Stimulated activated naive CD8-positive, alpha-beta T cell treated with anti-CD3 and anti-CD28 coated beads, Interleukin-15, amount 100 ng/mL, for 72 hours (primary cell): ENCODE data around the gene PDIA5.
A peak's percentile ranks its signal among the peaks of the same experiment; 100 is the strongest.

Experiments
- ATAC-seq: fragments of 150-1000 bp; cut with Tn5 transposase; 2 replicates; pipeline ENCODE4 v1.10.0; 2021; ENCODE audit warnings: mild to moderate bottlenecking, moderate library complexity
- DNase-seq, 2 donors: peaks; one replicate each; pipeline ENCODE4 v3.0.0; 2021 to 2022
- H3K27ac Mint-ChIP-seq, 2 donors: one replicate each; pipeline ENCODE4 v1.8.0; 2022; ENCODE audit warnings: mild to moderate bottlenecking in 2 of 2, mixed read lengths in 2 of 2, moderate library complexity in 2 of 2
- H3K27me3 Mint-ChIP-seq: one replicate; pipeline ENCODE4 v1.8.0; 2022; ENCODE audit warnings: mixed read lengths
- H3K4me1 Mint-ChIP-seq: one replicate; pipeline ENCODE4 v1.8.0; 2022; ENCODE audit warnings: mild to moderate bottlenecking, mixed read lengths
- H3K4me3 Mint-ChIP-seq, 2 donors: one replicate each; pipeline ENCODE4 v1.8.0; 2022; ENCODE audit warnings: mild to moderate bottlenecking in 2 of 2, mixed read lengths in 2 of 2, moderate library complexity in 1 of 2
- H3K9me3 Mint-ChIP-seq, 2 donors: one replicate each; pipeline ENCODE4 v1.8.0; 2022; ENCODE audit warnings: mixed read lengths in 2 of 2

Gene PDIA5

GRCh38 chr3:123163141-123163540 is 96.3 kb downstream of the PDIA5 start:
- H3K9me3 Mint-ChIP-seq = peaks cover 0 to 8% of the 10 kb centered on the region in 2 donors
- no peak overlapping the region for H3K27ac Mint-ChIP-seq
- H3K27me3 Mint-ChIP-seq = no peaks in the 10 kb centered on the region
- H3K4me1 Mint-ChIP-seq = no peaks in the 10 kb centered on the region
- H3K4me3 Mint-ChIP-seq = no peak overlapping the region
- ATAC-seq = no peak
- no peak for DNase-seq

- no peaks in the 10 kb centered on the region for H3K27me3 Mint-ChIP-seq
- no peak for DNase-seq
- H3K27ac Mint-ChIP-seq = no peak overlapping the region
- ATAC-seq = no peak
- H3K9me3 Mint-ChIP-seq = peaks cover 0 to 8% of the 10 kb centered on the region in 2 donors
- no peak overlapping the region for H3K4me3 Mint-ChIP-seq
- no peaks in the 10 kb centered on the region for H3K4me1 Mint-ChIP-seq
Measured at GRCh38 chr3:123165163-123165562, 98.3 kb downstream of the PDIA5 start.

GRCh38 chr3:123167686-123168085 is 100.9 kb downstream of the PDIA5 start:
- ATAC-seq (no peak), DNase-seq (no peak)
- H3K27me3 Mint-ChIP-seq = no peaks in the 10 kb centered on the region
- no peaks in the 10 kb centered on the region for H3K4me1 Mint-ChIP-seq
- H3K9me3 Mint-ChIP-seq = peaks cover 0 to 8% of the 10 kb centered on the region in 2 donors
- no peak overlapping the region for H3K4me3 Mint-ChIP-seq
- no peak overlapping the region for H3K27ac Mint-ChIP-seq

GRCh38 chr3:123168122-123168521 is 101.3 kb downstream of the PDIA5 start:
- Mint-ChIP-seq H3K4me3 (no peak overlapping the region), H3K27ac (no peak overlapping the region), H3K27me3 (no peaks in the 10 kb centered on the region), H3K9me3 (peaks cover 0 to 8% of the 10 kb centered on the region in 2 donors), H3K4me1 (no peaks in the 10 kb centered on the region)
- DNase-seq (no peak), ATAC-seq (no peak)

- Mint-ChIP-seq H3K27ac (no peak overlapping the region), H3K9me3 (peaks cover 0 to 8% of the 10 kb centered on the region in 2 donors), H3K27me3 (no peaks in the 10 kb centered on the region), H3K4me3 (no peak overlapping the region), H3K4me1 (no peaks in the 10 kb centered on the region)
- ATAC-seq (no peak), DNase-seq (no peak)
Measured at GRCh38 chr3:123168605-123169004, 101.8 kb downstream of the PDIA5 start.

GRCh38 chr3:123169492-123169929 is 102.7 kb downstream of the PDIA5 start:
- DNase-seq = no peak
- H3K4me3 Mint-ChIP-seq = no peak overlapping the region
- H3K27ac Mint-ChIP-seq = no peak overlapping the region
- peaks cover 0 to 8% of the 10 kb centered on the region in 2 donors for H3K9me3 Mint-ChIP-seq
- H3K4me1 Mint-ChIP-seq = no peaks in the 10 kb centered on the region
- no peaks in the 10 kb centered on the region for H3K27me3 Mint-ChIP-seq
- ATAC-seq = no peak

GRCh38 chr3:123169930-123170329 is 103.1 kb downstream of the PDIA5 start:
- H3K4me1 Mint-ChIP-seq = no peaks in the 10 kb centered on the region
- peak overlapping the region in 1 of 2 donors; percentile 22 for H3K27ac Mint-ChIP-seq
- H3K27me3 Mint-ChIP-seq = no peaks in the 10 kb centered on the region
- peaks cover 0 to 4% of the 10 kb centered on the region in 2 donors for H3K9me3 Mint-ChIP-seq
- DNase-seq = no peak
- ATAC-seq = no peak
- no peak overlapping the region for H3K4me3 Mint-ChIP-seq

- ATAC-seq (no peak), DNase-seq (no peak)
- Mint-ChIP-seq H3K4me1 (no peaks in the 10 kb centered on the region), H3K4me3 (no peak overlapping the region), H3K27me3 (no peaks in the 10 kb centered on the region), H3K27ac (no peak overlapping the region), H3K9me3 (peaks cover 0 to 5% of the 10 kb centered on the region in 2 donors)
Measured at GRCh38 chr3:123180791-123181190, 114.0 kb downstream of the PDIA5 start.

DNA sequence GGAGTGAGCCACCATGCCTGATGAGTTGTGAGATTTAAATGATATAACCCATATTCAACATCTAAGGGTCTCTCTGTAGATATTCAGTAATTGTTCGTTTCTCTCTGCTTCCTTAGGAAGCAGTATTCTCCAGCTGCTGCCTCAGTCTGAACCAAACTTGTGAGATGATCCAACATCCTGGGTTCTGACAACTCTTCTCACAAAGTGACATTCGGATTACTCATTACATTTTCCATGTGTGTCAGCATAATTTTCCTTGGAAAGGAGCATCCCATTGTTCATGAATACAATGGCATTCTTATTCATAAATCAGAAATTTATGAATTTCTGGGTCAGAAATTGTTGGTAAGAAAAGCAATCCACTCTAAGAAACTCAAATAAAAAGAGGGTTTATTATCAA is 119.9 kb downstream of the PDIA5 start:
- H3K27me3 Mint-ChIP-seq = no peaks in the 10 kb centered on the region
- H3K9me3 Mint-ChIP-seq = peaks cover 0 to 5% of the 10 kb centered on the region in 2 donors
- DNase-seq (no peak), ATAC-seq (no peak)
- H3K4me1 Mint-ChIP-seq = no peaks in the 10 kb centered on the region
- H3K27ac Mint-ChIP-seq = no peak overlapping the region
- H3K4me3 Mint-ChIP-seq = no peak overlapping the region

DNA sequence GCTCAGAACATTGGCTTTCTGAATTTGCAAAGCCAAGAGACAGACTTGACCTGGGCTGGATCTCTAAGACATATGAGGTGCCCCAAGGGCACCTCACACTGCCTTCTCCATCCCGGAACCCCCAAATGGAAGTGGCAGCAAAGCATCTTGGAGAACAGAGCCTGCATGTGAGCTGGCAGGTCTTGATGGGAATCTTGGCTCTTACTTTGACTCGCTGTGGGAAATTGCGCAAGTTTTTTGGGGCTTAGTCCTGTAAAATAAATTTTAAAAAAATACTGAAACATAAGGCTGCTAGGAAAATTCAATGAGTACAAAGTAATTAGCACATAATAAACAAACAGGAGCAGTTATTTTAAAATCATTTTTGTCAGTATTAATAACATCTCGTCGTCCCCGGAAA is 121.2 kb downstream of the PDIA5 start:
- Mint-ChIP-seq H3K4me3 (no peak overlapping the region), H3K27me3 (no peaks in the 10 kb centered on the region), H3K9me3 (no peaks in the 10 kb centered on the region), H3K4me1 (no peaks in the 10 kb centered on the region), H3K27ac (no peak overlapping the region)
- DNase-seq (no peak), ATAC-seq (no peak)

GRCh38 chr3:123193448-123194101 is 126.8 kb downstream of the PDIA5 start:
- H3K4me1 Mint-ChIP-seq = no peaks in the 10 kb centered on the region

GRCh38 chr3:123194552-123194951 is 127.7 kb downstream of the PDIA5 start:
- Mint-ChIP-seq H3K4me3 (no peak overlapping the region), H3K9me3 (peaks cover 5 to 9% of the 10 kb centered on the region in 2 donors), H3K27ac (no peak overlapping the region), H3K4me1 (no peaks in the 10 kb centered on the region), H3K27me3 (no peaks in the 10 kb centered on the region)
- ATAC-seq = no peak
- no peak for DNase-seq

More at GRCh38 chr3:123193448-123194101, 126.8 kb downstream of the PDIA5 start:
- Mint-ChIP-seq H3K4me3 (no peak overlapping the region), H3K27ac (no peak overlapping the region), H3K9me3 (no peaks in the 10 kb centered on the region), H3K27me3 (no peaks in the 10 kb centered on the region)
- ATAC-seq = no peak
- DNase-seq = no peak

- Mint-ChIP-seq H3K9me3 (peaks cover 9 to 11% of the 10 kb centered on the region in 2 donors), H3K4me1 (peaks cover 13% of the 10 kb centered on the region), H3K4me3 (no peak overlapping the region), H3K27me3 (no peaks in the 10 kb centered on the region), H3K27ac (no peak overlapping the region)
- DNase-seq (no peak), ATAC-seq (no peak)
Measured at GRCh38 chr3:123198372-123198771, 131.5 kb downstream of the PDIA5 start.

DNA sequence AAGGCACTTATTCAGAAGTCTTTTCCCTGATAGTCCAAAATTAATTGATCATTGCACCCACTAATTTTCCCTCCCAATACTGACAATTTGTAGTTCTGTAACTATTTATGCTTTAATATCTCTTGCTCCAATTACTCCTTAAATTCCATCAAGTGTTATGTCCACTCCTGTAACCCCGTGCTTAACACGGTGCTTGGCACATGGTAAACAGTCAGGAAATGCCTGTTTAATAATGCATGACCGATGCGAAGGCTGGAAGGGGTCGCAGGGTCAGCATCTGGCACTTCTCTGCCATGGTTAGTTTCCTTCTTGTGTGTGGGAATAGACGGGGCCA is 134.4 kb downstream of the PDIA5 start:
- peak overlapping the region; percentile 98 to 100 for H3K27ac Mint-ChIP-seq
- peak overlapping the region; percentile 91 to 99 for H3K4me3 Mint-ChIP-seq
- H3K4me1 Mint-ChIP-seq = peaks cover 16% of the 10 kb centered on the region
- DNase-seq (no peak), ATAC-seq (no peak)
- no peaks in the 10 kb centered on the region for H3K27me3 Mint-ChIP-seq
- peaks cover 9 to 11% of the 10 kb centered on the region in 2 donors for H3K9me3 Mint-ChIP-seq

DNA sequence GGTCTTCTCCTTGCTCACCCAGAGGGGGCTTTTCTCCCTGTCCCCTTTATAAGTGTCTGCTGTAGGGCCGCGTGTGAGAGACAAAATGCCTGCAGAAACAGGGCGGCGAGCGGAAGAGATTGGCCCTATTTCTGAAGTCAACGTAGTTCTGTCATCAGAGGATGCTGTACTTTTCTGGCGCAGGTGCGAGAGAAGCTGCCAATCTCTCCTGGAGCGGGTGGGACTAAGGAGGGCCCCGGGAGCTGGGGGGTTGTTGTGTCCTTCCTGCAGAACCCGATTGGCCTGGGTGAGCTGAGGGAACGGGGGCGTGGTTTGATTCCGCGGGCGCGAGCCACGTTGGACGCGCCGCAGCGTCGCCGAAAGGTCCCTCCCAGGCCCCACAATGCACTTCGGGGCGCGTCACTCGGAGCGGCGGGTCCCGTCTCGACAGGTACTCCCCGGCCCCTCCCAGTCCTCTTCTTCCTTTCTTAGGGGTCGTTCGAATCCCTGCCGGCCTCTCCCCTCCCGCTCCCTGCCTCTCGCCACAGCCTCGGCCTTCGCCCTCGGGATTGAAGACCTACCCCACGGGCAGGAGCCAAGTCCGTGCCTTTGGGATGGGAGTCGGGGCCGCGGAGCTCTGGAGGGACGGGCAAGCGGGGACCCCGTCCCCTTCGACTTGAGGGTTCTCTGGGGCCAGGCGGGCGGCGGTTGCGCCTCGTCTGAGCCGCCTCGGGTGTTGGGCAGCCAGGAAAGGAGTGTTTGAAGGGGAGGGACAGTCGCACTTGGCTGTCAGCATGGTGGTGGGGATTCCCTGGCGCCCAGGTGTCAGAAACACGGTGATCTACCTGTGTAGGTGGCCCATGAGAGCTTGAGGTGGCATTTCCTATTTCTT is 135.0 kb downstream of the PDIA5 start, which contains the start of gene SEC22A:
Gene SEC22A (plus strand): TSS at position 387 of the 871 bp plus-strand sequence. CDS start 7,275 bp downstream, outside the sequence.
- peak; percentile 99 for ATAC-seq
- H3K27ac Mint-ChIP-seq = peak within 1 kb of the TSS; percentile 98 to 100
- H3K4me3 Mint-ChIP-seq = peak within 1 kb of the TSS; percentile 91 to 99
- peaks cover 18% of the 10 kb centered on the region for H3K4me1 Mint-ChIP-seq
- H3K9me3 Mint-ChIP-seq = peaks cover 9 to 11% of the 10 kb centered on the region in 2 donors
- no peaks in the 10 kb centered on the region for H3K27me3 Mint-ChIP-seq
- peak; percentile 90 to 96 for DNase-seq

DNA sequence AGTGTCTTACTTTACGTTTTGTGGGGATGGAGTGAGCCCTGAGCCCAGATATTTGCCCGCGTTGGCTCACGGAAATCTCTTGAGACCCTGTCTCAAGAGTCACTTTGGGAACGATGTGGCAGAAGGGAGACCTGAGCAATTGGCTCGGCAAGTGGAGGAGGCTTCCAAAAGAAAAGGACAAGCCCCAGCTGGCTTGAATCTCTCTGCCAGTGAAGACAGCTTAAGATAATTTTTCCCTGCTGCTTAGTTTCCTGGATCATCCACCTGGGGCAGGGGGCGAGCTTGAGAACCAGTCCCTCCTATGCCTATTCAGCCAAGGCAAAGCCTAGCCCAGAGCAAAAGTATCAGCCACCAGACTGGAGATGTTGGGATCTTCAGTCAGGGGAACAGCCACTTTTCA is 135.6 kb downstream of the PDIA5 start:
- Mint-ChIP-seq H3K9me3 (peaks cover 9 to 11% of the 10 kb centered on the region in 2 donors), H3K4me3 (peak overlapping the region; percentile 91 to 99), H3K27me3 (no peaks in the 10 kb centered on the region), H3K27ac (peak overlapping the region; percentile 98 to 100), H3K4me1 (peaks cover 20% of the 10 kb centered on the region)
- peak in 1 of 2 donors; percentile 7 for DNase-seq
- no peak for ATAC-seq
